ENCODE measurements around the gene CUL4B.
"Not testable (repeated sequence)": the region's sequence is repeated elsewhere in the genome, so short reads cannot be mapped to it uniquely, and the experiment has no call there.

The CUL4B gene

GRCh38 chrX:120512627-120513026, 48.1 kb downstream of the CUL4B start:
- no peaks in the 10 kb centered on the region for H3K36me3 ChIP-seq (ENCODE audit: insufficient read depth, low read length)
- H3K27me3 ChIP-seq (ENCODE audit: control insufficient read depth in 1 of 2, insufficient read depth in 2 of 2, low read length in 2 of 2) = no peaks in the 10 kb centered on the region
- H3K27ac ChIP-seq (ENCODE audit: low read depth, low read length) = no peak overlapping the region
- H3K4me3 ChIP-seq (ENCODE audit: low read depth in 1 of 2, low read length in 2 of 2) = no peak overlapping the region
- H3K9ac ChIP-seq (ENCODE audit: low read length) = no peak overlapping the region
- H3K9me3 ChIP-seq (ENCODE audit: low read length) = no peaks in the 10 kb centered on the region
- H3K4me1 ChIP-seq (ENCODE audit: insufficient read depth, low read length) = no peaks in the 10 kb centered on the region

GRCh38 chrX:120512222-120512621, 48.5 kb downstream of the CUL4B start:
- Histone ChIP-seq H3K4me1 (ENCODE audit: insufficient read depth, low read length) (no peaks in the 10 kb centered on the region), H3K27me3 (ENCODE audit: control insufficient read depth in 1 of 2, insufficient read depth in 2 of 2, low read length in 2 of 2) (no peaks in the 10 kb centered on the region), H3K36me3 (ENCODE audit: insufficient read depth, low read length) (no peaks in the 10 kb centered on the region), H3K9me3 (ENCODE audit: low read length) (no peaks in the 10 kb centered on the region), H3K27ac (ENCODE audit: low read depth, low read length) (no peak overlapping the region), H3K4me3 (ENCODE audit: low read depth in 1 of 2, low read length in 2 of 2) (no peak overlapping the region), H3K9ac (ENCODE audit: low read length) (no peak overlapping the region)

GRCh38 chrX:120504569-120504968, 56.2 kb downstream of the CUL4B start:
- Histone ChIP-seq H3K36me3 (ENCODE audit: insufficient read depth, low read length) (no peaks in the 10 kb centered on the region), H3K27ac (ENCODE audit: low read depth, low read length) (no peak overlapping the region), H3K4me3 (ENCODE audit: low read depth in 1 of 2, low read length in 2 of 2) (no peak overlapping the region), H3K27me3 (ENCODE audit: control insufficient read depth in 1 of 2, insufficient read depth in 2 of 2, low read length in 2 of 2) (no peaks in the 10 kb centered on the region), H3K9ac (ENCODE audit: low read length) (no peak overlapping the region), H3K9me3 (ENCODE audit: low read length) (no peaks in the 10 kb centered on the region), H3K4me1 (ENCODE audit: insufficient read depth, low read length) (no peaks in the 10 kb centered on the region)

- Histone ChIP-seq H3K4me1 (ENCODE audit: insufficient read depth, low read length) (no peaks in the 10 kb centered on the region), H3K27ac (ENCODE audit: low read depth, low read length) (no peak overlapping the region), H3K4me3 (ENCODE audit: low read depth in 1 of 2, low read length in 2 of 2) (no peak overlapping the region), H3K36me3 (ENCODE audit: insufficient read depth, low read length) (no peaks in the 10 kb centered on the region), H3K27me3 (ENCODE audit: control insufficient read depth in 1 of 2, insufficient read depth in 2 of 2, low read length in 2 of 2) (peaks cover 0 to 3% of the 10 kb centered on the region in 2 donors), H3K9me3 (ENCODE audit: low read length) (no peaks in the 10 kb centered on the region), H3K9ac (ENCODE audit: low read length) (no peak overlapping the region)
Measured at GRCh38 chrX:120499301-120500072, 61.3 kb downstream of the CUL4B start.

- H3K9me3 ChIP-seq (ENCODE audit: low read length) = not testable (repeated sequence)
Measured at GRCh38 chrX:120490119-120490518, 70.6 kb downstream of the CUL4B start.

GRCh38 chrX:120486786-120487185, 74.0 kb downstream of the CUL4B start:
- no peaks in the 10 kb centered on the region for H3K4me1 ChIP-seq (ENCODE audit: insufficient read depth, low read length)
- no peak overlapping the region for H3K4me3 ChIP-seq (ENCODE audit: low read depth in 1 of 2, low read length in 2 of 2)
- H3K9ac ChIP-seq (ENCODE audit: low read length) = no peak overlapping the region
- H3K36me3 ChIP-seq (ENCODE audit: insufficient read depth, low read length) = no peaks in the 10 kb centered on the region
- no peak overlapping the region for H3K27ac ChIP-seq (ENCODE audit: low read depth, low read length)
- no peaks in the 10 kb centered on the region for H3K9me3 ChIP-seq (ENCODE audit: low read length)
- no peaks in the 10 kb centered on the region for H3K27me3 ChIP-seq (ENCODE audit: control insufficient read depth in 1 of 2, insufficient read depth in 2 of 2, low read length in 2 of 2)

More at GRCh38 chrX:120490119-120490518, 70.6 kb downstream of the CUL4B start:
- not testable (repeated sequence) for H3K4me1 ChIP-seq (ENCODE audit: insufficient read depth, low read length); H3K4me3 ChIP-seq (ENCODE audit: low read depth in 1 of 2, low read length in 2 of 2); H3K9ac ChIP-seq (ENCODE audit: low read length); H3K36me3 ChIP-seq (ENCODE audit: insufficient read depth, low read length); H3K27ac ChIP-seq (ENCODE audit: low read depth, low read length); H3K27me3 ChIP-seq (ENCODE audit: control insufficient read depth in 1 of 2, insufficient read depth in 2 of 2, low read length in 2 of 2)

- Histone ChIP-seq H3K4me3 (ENCODE audit: low read depth in 1 of 2, low read length in 2 of 2) (peak overlapping the region in 1 of 2 donors; percentile 48), H3K27ac (ENCODE audit: low read depth, low read length) (peak overlapping the region; percentile 66), H3K36me3 (ENCODE audit: insufficient read depth, low read length) (no peaks in the 10 kb centered on the region), H3K27me3 (ENCODE audit: control insufficient read depth in 1 of 2, insufficient read depth in 2 of 2, low read length in 2 of 2) (no peaks in the 10 kb centered on the region), H3K4me1 (ENCODE audit: insufficient read depth, low read length) (no peaks in the 10 kb centered on the region), H3K9ac (ENCODE audit: low read length) (no peak overlapping the region), H3K9me3 (ENCODE audit: low read length) (no peaks in the 10 kb centered on the region)
Measured at GRCh38 chrX:120485638-120486520, 74.9 kb downstream of the CUL4B start.

- Histone ChIP-seq H3K36me3 (ENCODE audit: insufficient read depth, low read length) (no peaks in the 10 kb centered on the region), H3K9me3 (ENCODE audit: low read length) (no peaks in the 10 kb centered on the region), H3K4me1 (ENCODE audit: insufficient read depth, low read length) (no peaks in the 10 kb centered on the region), H3K4me3 (ENCODE audit: low read depth in 1 of 2, low read length in 2 of 2) (peak overlapping the region in 1 of 2 donors; percentile 48), H3K27ac (ENCODE audit: low read depth, low read length) (peak overlapping the region; percentile 66), H3K9ac (ENCODE audit: low read length) (no peak overlapping the region), H3K27me3 (ENCODE audit: control insufficient read depth in 1 of 2, insufficient read depth in 2 of 2, low read length in 2 of 2) (no peaks in the 10 kb centered on the region)
Measured at GRCh38 chrX:120485315-120485637, 75.5 kb downstream of the CUL4B start.

- Histone ChIP-seq H3K4me3 (ENCODE audit: low read depth in 1 of 2, low read length in 2 of 2) (no peak overlapping the region), H3K27ac (ENCODE audit: low read depth, low read length) (no peak overlapping the region), H3K9ac (ENCODE audit: low read length) (no peak overlapping the region), H3K27me3 (ENCODE audit: control insufficient read depth in 1 of 2, insufficient read depth in 2 of 2, low read length in 2 of 2) (no peaks in the 10 kb centered on the region), H3K9me3 (ENCODE audit: low read length) (no peaks in the 10 kb centered on the region), H3K36me3 (ENCODE audit: insufficient read depth, low read length) (no peaks in the 10 kb centered on the region), H3K4me1 (ENCODE audit: insufficient read depth, low read length) (no peaks in the 10 kb centered on the region)
Measured at GRCh38 chrX:120477453-120477852, 83.3 kb downstream of the CUL4B start.

- Histone ChIP-seq H3K9me3 (ENCODE audit: low read length) (no peaks in the 10 kb centered on the region), H3K4me3 (ENCODE audit: low read depth in 1 of 2, low read length in 2 of 2) (no peak overlapping the region), H3K27ac (ENCODE audit: low read depth, low read length) (no peak overlapping the region), H3K9ac (ENCODE audit: low read length) (no peak overlapping the region), H3K27me3 (ENCODE audit: control insufficient read depth in 1 of 2, insufficient read depth in 2 of 2, low read length in 2 of 2) (no peaks in the 10 kb centered on the region), H3K4me1 (ENCODE audit: insufficient read depth, low read length) (no peaks in the 10 kb centered on the region), H3K36me3 (ENCODE audit: insufficient read depth, low read length) (no peaks in the 10 kb centered on the region)
Measured at GRCh38 chrX:120476714-120477113, 84.0 kb downstream of the CUL4B start.

GRCh38 chrX:120475447-120475846, 85.3 kb downstream of the CUL4B start:
- not testable (repeated sequence) for H3K4me3 ChIP-seq (ENCODE audit: low read depth in 1 of 2, low read length in 2 of 2); H3K9me3 ChIP-seq (ENCODE audit: low read length)

More at GRCh38 chrX:120475447-120475846, 85.3 kb downstream of the CUL4B start:
- H3K36me3 ChIP-seq (ENCODE audit: insufficient read depth, low read length); H3K9ac ChIP-seq (ENCODE audit: low read length); H3K27me3 ChIP-seq (ENCODE audit: control insufficient read depth in 1 of 2, insufficient read depth in 2 of 2, low read length in 2 of 2); H3K27ac ChIP-seq (ENCODE audit: low read depth, low read length); H3K4me1 ChIP-seq (ENCODE audit: insufficient read depth, low read length): not testable (repeated sequence)

All from muscle layer of colon (tissue), 2 donors.